Lung (tissue), 12 donors: ENCODE data around the gene HDAC1. TPM values are rescaled to one million over a fixed set of nuclear protein-coding genes. Genes with fewer than 3 reads are reported as not detected.

Experiments
- ATAC-seq: fragments of 200-7000 bp; cut with Tn5 transposase; one replicate; pipeline ENCODE4 v1.9.1; 2020; ENCODE audit warnings: moderate number of reproducible peaks; ENCODE audit not compliant: insufficient read depth, low FRiP score
- DNase-seq, 3 donors: peaks; one replicate each; pipeline ENCODE4 v3.0.0-alpha.2; 2013 to 2017
- H3K27ac ChIP-seq, 2 donors: one replicate each; pipeline ENCODE4 v1.5.1; 2013; ENCODE audit warnings: mild to moderate bottlenecking in 2 of 2, moderate library complexity in 2 of 2, control low read depth in 1 of 2, inconsistent platforms in 1 of 2, low read depth in 1 of 2, low read length in 1 of 2
- H3K27me3 ChIP-seq, 3 donors: one replicate each; pipeline ENCODE4 v1.5.1; 2013; ENCODE audit warnings: low read length in 2 of 3; ENCODE audit not compliant: control insufficient read depth in 3 of 3, insufficient read depth in 3 of 3
- H3K36me3 ChIP-seq, 4 donors: one replicate each; pipeline ENCODE4 v1.5.1; 2013; ENCODE audit warnings: low read length in 4 of 4, mild to moderate bottlenecking in 1 of 4, moderate library complexity in 1 of 4; ENCODE audit not compliant: control insufficient read depth in 4 of 4, insufficient read depth in 4 of 4
- H3K4me1 ChIP-seq, 5 donors: one replicate each; pipeline ENCODE4 v1.5.1; 2013; ENCODE audit warnings: low read length in 5 of 5, mild to moderate bottlenecking in 2 of 5, moderate library complexity in 1 of 5; ENCODE audit not compliant: control insufficient read depth in 5 of 5, insufficient read depth in 5 of 5
- H3K4me3 ChIP-seq: one replicate; pipeline ENCODE4 v1.5.1; 2013; ENCODE audit warnings: mild to moderate bottlenecking, control low read depth, moderate library complexity
- H3K9ac ChIP-seq, 2 donors: one replicate each; pipeline ENCODE4 v1.5.1; 2013; ENCODE audit warnings: low read length in 2 of 2, control low read depth in 1 of 2; ENCODE audit not compliant: insufficient read depth in 1 of 2
- H3K9me3 ChIP-seq, 4 donors: one replicate each; pipeline ENCODE4 v1.5.1; 2013; ENCODE audit warnings: low read length in 3 of 4, mild to moderate bottlenecking in 1 of 4, moderate library complexity in 1 of 4; ENCODE audit not compliant: control insufficient read depth in 4 of 4, insufficient read depth in 3 of 4
- WGBS, 2 donors: extraction: QIAGEN DNeasy Blood & Tissue Kit; methylation state at CpG; one replicate each; pipeline ENCODE4 v1.1.7; 2013; 5-methylcytosine and 5-hydroxymethylcytosine counted together
- polyA plus RNA-seq, 2 donors: library from polyadenylated mRNA; stranded (reverse); fragments of 200-250 nt; gene quantifications; one replicate each; pipeline ENCODE4 v1.2.1, GENCODE V29; 2013
- total RNA-seq, 2 donors: library from RNA; depleted of rRNA in 1 of 2; stranded (reverse); fragments of >200 nt in 1 of 2; gene quantifications; one replicate each; pipeline ENCODE4 v1.2.1, GENCODE V29; 2014 to 2021
- TF ChIP-seq, protein P1 (sequence below): IDR thresholded peaks from 2 replicates; pipeline ENCODE4 v1.5.1; 2012; ENCODE audit warnings: mild to moderate bottlenecking; ENCODE audit errors: control extremely low read depth, extremely low read depth
- donor health status: control.
- donor health status: control.
- donor health status: Bipolar disorder and iron deficiency.
- donor health status: healthy.
- donor health status: DM: yes; HTN: yes; CAD: no.

Gene HDAC1
- total and polyA plus RNA-seq, 4 donors: 47.3 to 90.4 (median 72.5) TPM

DNA sequence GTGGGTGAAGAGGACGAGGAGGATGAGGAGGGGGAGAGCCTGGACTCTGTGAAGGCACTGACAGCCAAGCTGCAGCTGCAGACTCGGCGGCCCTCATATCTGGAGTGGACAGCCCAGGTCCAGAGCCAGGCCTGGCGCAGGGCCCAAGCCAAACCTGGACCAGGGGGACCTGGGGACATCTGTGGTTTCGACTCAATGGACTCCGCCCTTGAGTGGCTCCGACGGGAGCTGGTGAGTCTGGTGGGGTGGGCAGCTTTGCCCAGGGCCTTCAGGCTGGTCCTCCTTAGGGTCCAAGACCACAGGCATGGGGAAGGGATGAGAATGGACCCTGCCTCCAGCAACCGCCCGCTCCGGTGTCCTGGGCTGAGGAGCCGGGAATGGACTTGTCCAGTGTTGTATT is 44.4 kb upstream of the HDAC1 start:
- H3K36me3 ChIP-seq: no peaks in the 10 kb centered on the region
- ATAC-seq (no peak), DNase-seq (no peak)
- TF ChIP-seq, protein P1, sequence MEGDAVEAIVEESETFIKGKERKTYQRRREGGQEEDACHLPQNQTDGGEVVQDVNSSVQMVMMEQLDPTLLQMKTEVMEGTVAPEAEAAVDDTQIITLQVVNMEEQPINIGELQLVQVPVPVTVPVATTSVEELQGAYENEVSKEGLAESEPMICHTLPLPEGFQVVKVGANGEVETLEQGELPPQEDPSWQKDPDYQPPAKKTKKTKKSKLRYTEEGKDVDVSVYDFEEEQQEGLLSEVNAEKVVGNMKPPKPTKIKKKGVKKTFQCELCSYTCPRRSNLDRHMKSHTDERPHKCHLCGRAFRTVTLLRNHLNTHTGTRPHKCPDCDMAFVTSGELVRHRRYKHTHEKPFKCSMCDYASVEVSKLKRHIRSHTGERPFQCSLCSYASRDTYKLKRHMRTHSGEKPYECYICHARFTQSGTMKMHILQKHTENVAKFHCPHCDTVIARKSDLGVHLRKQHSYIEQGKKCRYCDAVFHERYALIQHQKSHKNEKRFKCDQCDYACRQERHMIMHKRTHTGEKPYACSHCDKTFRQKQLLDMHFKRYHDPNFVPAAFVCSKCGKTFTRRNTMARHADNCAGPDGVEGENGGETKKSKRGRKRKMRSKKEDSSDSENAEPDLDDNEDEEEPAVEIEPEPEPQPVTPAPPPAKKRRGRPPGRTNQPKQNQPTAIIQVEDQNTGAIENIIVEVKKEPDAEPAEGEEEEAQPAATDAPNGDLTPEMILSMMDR: no peak
- peak overlapping the region; percentile 5 for H3K4me3 ChIP-seq
- no peaks in the 10 kb centered on the region for H3K9me3 ChIP-seq
- H3K27ac ChIP-seq: peak overlapping the region; percentile 51 to 79
- 70 to 85% methylated on average over 12 of the region's 12 CpGs for WGBS, 2 donors
- no peaks in the 10 kb centered on the region for H3K27me3 ChIP-seq
- H3K4me1 ChIP-seq: peaks cover 0 to 20% (median 1%) of the 10 kb centered on the region in 5 donors
- H3K9ac ChIP-seq: no peak overlapping the region

DNA sequence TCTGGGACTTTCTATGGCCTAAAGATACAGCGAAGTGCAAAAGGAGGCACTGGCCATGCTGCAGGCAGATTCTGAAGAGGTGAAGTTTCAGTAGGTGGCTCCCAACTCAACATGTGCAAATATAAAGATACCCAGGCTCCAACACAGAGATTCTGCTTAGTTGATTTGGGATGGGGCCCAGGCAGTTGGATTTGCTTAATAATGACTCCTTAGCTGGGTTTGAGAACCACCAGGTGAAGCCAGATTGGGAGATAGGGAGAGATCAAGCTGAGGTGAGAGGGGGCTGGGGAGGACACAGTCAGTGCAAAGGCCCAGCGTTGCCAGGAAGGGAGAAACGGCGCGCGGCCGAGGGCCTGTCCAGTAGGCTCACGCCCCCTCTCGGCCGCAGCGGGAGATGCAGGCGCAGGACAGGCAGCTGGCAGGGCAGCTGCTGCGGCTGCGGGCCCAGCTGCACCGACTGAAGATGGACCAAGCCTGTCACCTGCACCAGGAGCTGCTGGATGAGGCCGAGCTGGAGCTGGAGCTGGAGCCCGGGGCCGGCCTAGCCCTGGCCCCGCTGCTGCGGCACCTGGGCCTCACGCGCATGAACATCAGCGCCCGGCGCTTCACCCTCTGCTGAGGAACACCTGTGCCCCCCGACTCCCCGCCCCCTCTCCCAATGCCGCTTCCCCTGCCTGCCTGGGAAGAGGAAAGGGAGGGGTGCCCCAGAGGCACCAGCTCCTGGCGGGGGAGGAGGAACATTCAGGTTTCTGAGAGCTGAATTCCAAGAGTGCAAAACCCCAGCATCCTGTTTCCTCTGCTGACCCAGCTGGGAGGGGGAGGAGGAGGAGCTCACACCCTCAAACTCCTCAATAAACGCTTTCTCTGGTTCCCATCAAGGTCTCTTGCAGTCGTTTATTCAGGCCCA is 43.6 kb upstream of the HDAC1 start:
- Histone ChIP-seq H3K4me1 (peaks cover 0 to 22% (median 2%) of the 10 kb centered on the region in 5 donors), H3K27ac (peak overlapping the region; percentile 17 to 79), H3K9ac (no peak overlapping the region), H3K4me3 (no peak overlapping the region), H3K36me3 (no peaks in the 10 kb centered on the region), H3K9me3 (no peaks in the 10 kb centered on the region), H3K27me3 (no peaks in the 10 kb centered on the region)
- 6 to 8% methylated on average over 27 to 31 of the region's 31 CpGs for WGBS, 2 donors
- TF ChIP-seq, protein P1: peak; percentile 67
- DNase-seq: peak; percentile 53 to 71 (median 67)
- ATAC-seq: peak; percentile 83

DNA sequence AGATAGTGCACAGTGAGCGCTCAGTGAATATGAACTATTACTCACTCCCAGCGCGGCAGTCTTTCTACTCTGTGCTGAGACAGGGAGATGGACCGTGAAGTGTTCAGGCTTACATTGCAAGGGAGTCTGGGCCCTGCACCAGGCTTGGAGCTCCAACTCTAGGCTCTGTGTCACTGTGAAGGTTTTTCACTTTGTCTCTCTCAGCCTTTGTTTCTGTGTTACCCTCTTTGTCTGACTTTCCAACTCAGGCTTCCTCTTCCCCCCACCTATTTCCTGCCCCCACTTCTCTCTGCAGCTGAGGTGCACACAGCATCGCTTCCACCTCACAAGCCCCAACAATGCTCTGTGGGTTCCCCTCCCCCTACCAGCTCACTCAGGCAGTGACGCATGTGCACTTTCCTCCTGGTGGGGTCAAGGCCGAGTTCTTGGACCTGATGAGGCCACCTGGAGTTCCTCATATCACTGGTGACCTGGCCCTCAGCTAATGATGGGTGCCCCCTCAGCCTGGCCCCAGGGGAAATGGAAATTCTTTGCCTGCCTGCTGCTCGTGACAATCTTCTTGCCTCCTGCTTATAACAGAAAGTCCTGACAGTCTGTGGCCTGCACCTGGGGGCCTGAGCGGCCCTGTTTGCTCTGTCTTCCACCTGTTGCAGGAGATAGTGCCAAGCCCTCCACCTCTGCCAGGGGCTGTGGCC is 41.9 kb upstream of the HDAC1 start:
- peak overlapping the region; percentile 29 to 82 for H3K27ac ChIP-seq
- peaks cover 0 to 22% (median 2%) of the 10 kb centered on the region in 5 donors for H3K4me1 ChIP-seq
- DNase-seq: peak in 2 of 3 donors; percentile 59 to 71

More for the DNA sequence above, 41.9 kb upstream of the HDAC1 start:
- TF ChIP-seq, protein P1: no peak
- Histone ChIP-seq H3K4me3 (no peak overlapping the region), H3K9ac (no peak overlapping the region), H3K36me3 (no peaks in the 10 kb centered on the region), H3K27me3 (no peaks in the 10 kb centered on the region), H3K9me3 (no peaks in the 10 kb centered on the region)
- 18 to 47% methylated on average over 9 of the region's 9 CpGs for WGBS, 2 donors
- ATAC-seq: no peak
